GM12874 (cell line): Measurements from ENCODE around the gene SEC14L5.

ENCODE experiments used
- CTCF ChIP-seq: IDR thresholded peaks from 2 replicates; pipeline ENCODE4 v1.5.1; 2011; ENCODE audit warnings: low read depth, mild to moderate bottlenecking, control low read depth, low read length, moderate library complexity; ENCODE audit not compliant: insufficient read depth

SEC14L5 gene

DNA sequence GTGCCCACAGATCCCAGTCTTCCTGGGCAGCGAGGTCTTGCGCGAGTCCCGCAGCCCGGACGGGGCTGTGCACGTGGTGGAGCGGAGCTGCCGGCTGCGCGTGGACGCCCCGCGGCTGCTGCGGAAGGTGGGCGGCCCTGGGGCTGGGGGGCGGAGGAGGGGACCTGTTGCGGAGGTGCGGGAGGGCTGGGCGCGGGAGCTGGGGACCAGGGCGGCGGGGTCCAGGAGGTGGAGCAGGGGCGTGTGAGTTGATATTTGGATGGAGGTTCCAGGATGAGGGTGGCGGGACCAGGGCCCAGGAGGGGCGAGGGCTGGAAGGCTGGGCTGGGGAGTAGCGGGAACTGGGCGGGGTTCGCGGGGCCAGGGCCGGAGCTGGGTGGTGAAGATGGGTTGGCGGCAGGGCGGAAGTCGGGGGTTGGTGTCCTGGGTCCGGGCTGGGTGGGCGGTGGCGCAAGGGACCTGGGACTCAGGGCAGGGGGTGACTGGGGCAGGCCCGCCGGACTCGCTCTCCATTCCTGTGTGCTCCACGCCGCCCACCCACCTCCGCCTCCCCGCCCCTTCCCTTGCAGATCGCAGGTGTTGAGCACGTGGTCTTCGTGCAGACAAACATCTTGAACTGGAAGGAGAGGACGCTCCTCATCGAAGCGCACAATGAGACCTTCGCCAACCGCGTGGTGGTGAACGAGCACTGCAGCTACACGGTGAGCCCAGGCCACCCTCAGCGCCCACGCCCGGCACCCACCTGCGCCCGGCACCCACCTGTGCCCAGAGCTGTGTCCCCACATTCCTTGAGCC is 29.6 kb downstream of the SEC14L5 start:
- no peak for TF ChIP-seq CTCF

GRCh38 chr16:4988647-4989046 is 30.5 kb downstream of the SEC14L5 start:
- no peak for TF ChIP-seq CTCF

GRCh38 chr16:4989391-4990006 is 31.4 kb downstream of the SEC14L5 start:
- TF ChIP-seq CTCF: no peak

GRCh38 chr16:4990415-4990814 is 32.3 kb downstream of the SEC14L5 start:
- no peak for TF ChIP-seq CTCF

DNA sequence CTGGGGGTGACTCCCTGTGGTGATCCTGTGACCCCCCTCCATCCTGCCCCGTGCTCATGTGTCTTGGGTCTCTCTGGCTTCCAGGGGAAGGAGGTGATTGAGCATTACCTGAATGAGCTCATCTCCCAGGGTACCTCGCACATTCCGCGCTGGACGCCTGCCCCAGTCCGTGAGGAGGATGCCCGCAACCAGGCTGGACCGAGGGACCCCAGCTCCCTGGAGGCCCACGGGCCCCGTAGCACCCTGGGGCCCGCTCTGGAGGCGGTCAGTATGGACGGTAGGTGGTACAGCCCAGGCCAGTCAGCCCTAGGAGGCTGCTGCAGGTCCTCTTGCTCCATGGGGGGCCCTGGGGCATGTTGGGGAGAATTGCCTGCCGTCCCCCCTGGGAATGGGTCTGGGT is 33.6 kb downstream of the SEC14L5 start:
- no peak for TF ChIP-seq CTCF

- TF ChIP-seq CTCF: no peak
Observed at GRCh38 chr16:4994719-4995434, 36.7 kb downstream of the SEC14L5 start.

DNA sequence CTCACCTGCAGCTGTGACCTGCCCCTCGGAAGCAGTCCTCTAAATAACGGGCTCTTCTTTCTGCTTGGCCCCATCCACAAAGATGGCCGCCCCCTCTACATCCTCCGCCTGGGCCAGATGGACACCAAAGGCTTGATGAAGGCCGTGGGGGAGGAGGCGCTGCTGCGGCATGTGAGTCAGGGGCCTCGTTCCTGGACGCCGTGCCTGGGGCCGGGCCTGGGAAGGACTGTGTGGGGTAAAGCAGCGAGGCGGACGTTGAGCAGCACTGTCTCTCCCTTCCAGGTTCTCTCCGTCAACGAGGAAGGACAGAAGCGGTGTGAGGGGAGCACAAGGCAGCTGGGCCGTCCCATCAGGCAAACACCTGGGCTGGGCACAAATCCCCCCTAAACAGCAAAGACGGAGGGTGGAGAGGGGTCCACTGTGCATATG is 42.5 kb downstream of the SEC14L5 start:
- TF ChIP-seq CTCF: no peak
